Adrenal gland (tissue), 12 donors: ENCODE results near the gene SLC24A3. TPM values are rescaled to one million over a fixed set of nuclear protein-coding genes. Genes with fewer than 3 reads are reported as not detected.

Experiments
- DNase-seq, 7 donors: peaks; one replicate each; pipeline ENCODE4 v3.0.0-alpha.2; 2019 to 2020
- H3K27ac ChIP-seq, 5 donors: fragments of 200-600 bp; sonication (generic) in 4 of 5; 1 replicate in 3 of 5; 2 replicates in 2 of 5; pipeline versions ENCODE4 v1.5.1 to v1.8.0; 2016 to 2020; ENCODE audit warnings: mild to moderate bottlenecking in 1 of 5
- H3K27me3 ChIP-seq: fragments of 200-600 bp; 2 replicates; pipeline ENCODE4 v1.8.0; 2021
- H3K36me3 ChIP-seq, 2 donors: fragments of 200-600 bp; replicated peaks in 1 of 2; 1 replicate in 1 of 2; 2 replicates in 1 of 2; pipeline versions ENCODE4 v1.5.1 to v1.8.0; 2018 to 2022
- H3K4me1 ChIP-seq, 2 donors: fragments of 200-600 bp; replicated peaks in 1 of 2; 1 replicate in 1 of 2; 2 replicates in 1 of 2; pipeline versions ENCODE4 v1.5.1 to v1.8.0; 2018 to 2021
- H3K4me3 ChIP-seq, 4 donors: fragments of 200-600 bp; sonication (generic) in 3 of 4; one replicate each; pipeline ENCODE4 v1.5.1; 2016 to 2018
- H3K9me3 ChIP-seq, 3 donors: fragments of 200-600 bp; sonication (generic) in 1 of 3; replicated peaks in 1 of 3; 1 replicate in 2 of 3; 2 replicates in 1 of 3; pipeline versions ENCODE4 v1.5.1 to v1.8.0; 2016 to 2021
- POLR2A ChIP-seq, 2 donors: fragments of 450-650 bp; IDR thresholded peaks; one replicate each; pipeline ENCODE4 v1.6.1; 2017; ENCODE audit warnings: antibody characterized with exemption in 2 of 2, mild to moderate bottlenecking in 2 of 2, moderate library complexity in 1 of 2
- WGBS, 4 donors: extraction: QIAGEN DNeasy Blood & Tissue Kit in 2 of 4; methylation state at CpG; one replicate each; pipeline versions ENCODE4 v1.1.5 to v1.1.7; 2013 to 2017; 5-methylcytosine and 5-hydroxymethylcytosine counted together
- intact Hi-C, 2 donors: fragments of 100-400 bp; cut with DNase I; formaldehyde crosslinking; loops; one replicate each; pipeline versions ENCODE4 v1.14.1 to v1.15.0; 2022 to 2023
- polyA plus RNA-seq, 3 donors: library from polyadenylated mRNA; stranded (reverse); fragments of 200-250 nt in 2 of 3; fragments of 350-450 nt in 1 of 3; fragmentation: Illumina TruSeq in 1 of 3; extraction: RNeasy Lipid Tissue Mini Kit (QIAGEN cat#74804) in 1 of 3; gene quantifications; one replicate each; pipeline ENCODE4 v1.2.3, GENCODE V29; 2013 to 2014
- total RNA-seq, 9 donors: library from RNA; depleted of rRNA in 4 of 9; stranded (reverse); fragments of >200 nt in 4 of 9; fragments of 120-200 nt in 1 of 9; fragmentation: NEBNext Ultra II Directional in 1 of 9; extraction: Animal tissue kit (Norgen Biotek cat#: 25700) in 1 of 9; gene quantifications; one replicate each; pipeline versions ENCODE4 v1.1.0 to v1.2.4, GENCODE V29; 2013 to 2023
- TF ChIP-seq, protein P1 (sequence below), 6 experiments: fragments of 450-650 bp in 4 of 6; fragments of 200-600 bp in 2 of 6; sonication (generic) in 1 of 6; IDR thresholded peaks; 1 replicate in 5 of 6; 2 replicates in 1 of 6; pipeline versions ENCODE4 v1.5.1 to v1.8.0; 2016 to 2021; ENCODE audit warnings: antibody characterized with exemption in 6 of 6, mild to moderate bottlenecking in 2 of 6, moderate library complexity in 1 of 6
- donor health status: healthy with polysubstance abuse.
- donor health status: Bipolar disorder and iron deficiency.
- donor health status: DM: yes; HTN: yes; CAD: no.
- donor health status: DM: no; HTN: no; CAD: no.
- donor health status: DM: no; HTN: no; CAD: no.
- donor health status: DM: yes; HTN: yes; CAD: no.

The SLC24A3 gene
- total and polyA plus RNA-seq, 12 donors = 0.89 to 44.4 (median 2.7) TPM

DNA sequence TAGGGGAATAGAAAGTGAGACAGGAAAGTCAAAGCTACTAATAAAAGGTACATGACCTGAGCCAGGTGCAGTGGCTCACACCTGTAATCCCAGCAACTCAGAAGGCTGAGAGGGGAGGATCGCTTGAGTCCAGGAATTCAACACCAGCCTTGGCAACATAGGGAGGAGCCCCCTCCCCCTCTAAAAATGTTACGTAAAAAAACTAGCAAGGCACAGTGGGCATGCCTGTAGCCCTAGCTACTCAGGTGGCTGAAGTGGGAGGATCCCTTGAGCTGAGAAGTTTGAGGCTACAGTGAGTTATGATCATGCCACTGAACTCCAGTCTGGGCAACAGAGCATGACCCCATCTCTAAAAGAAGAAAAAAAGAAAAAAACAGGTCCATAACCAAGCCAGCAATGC, 359.6 kb downstream of the SLC24A3 start:
- intact Hi-C loops = no loop called here
- DNase-seq = no peak
- no peak overlapping the region for H3K4me3 ChIP-seq
- no peaks in the 10 kb centered on the region for H3K27me3 ChIP-seq
- no peaks in the 10 kb centered on the region for H3K36me3 ChIP-seq
- H3K4me1 ChIP-seq = no peaks in the 10 kb centered on the region
- H3K9me3 ChIP-seq = no peaks in the 10 kb centered on the region
- 82 to 92% (median 90%) methylated on average over 2 of the region's 2 CpGs for WGBS, 4 donors
- TF ChIP-seq POLR2A (IDR thresholded peaks at IDR 0.05) = no peak
- TF ChIP-seq, protein P1, sequence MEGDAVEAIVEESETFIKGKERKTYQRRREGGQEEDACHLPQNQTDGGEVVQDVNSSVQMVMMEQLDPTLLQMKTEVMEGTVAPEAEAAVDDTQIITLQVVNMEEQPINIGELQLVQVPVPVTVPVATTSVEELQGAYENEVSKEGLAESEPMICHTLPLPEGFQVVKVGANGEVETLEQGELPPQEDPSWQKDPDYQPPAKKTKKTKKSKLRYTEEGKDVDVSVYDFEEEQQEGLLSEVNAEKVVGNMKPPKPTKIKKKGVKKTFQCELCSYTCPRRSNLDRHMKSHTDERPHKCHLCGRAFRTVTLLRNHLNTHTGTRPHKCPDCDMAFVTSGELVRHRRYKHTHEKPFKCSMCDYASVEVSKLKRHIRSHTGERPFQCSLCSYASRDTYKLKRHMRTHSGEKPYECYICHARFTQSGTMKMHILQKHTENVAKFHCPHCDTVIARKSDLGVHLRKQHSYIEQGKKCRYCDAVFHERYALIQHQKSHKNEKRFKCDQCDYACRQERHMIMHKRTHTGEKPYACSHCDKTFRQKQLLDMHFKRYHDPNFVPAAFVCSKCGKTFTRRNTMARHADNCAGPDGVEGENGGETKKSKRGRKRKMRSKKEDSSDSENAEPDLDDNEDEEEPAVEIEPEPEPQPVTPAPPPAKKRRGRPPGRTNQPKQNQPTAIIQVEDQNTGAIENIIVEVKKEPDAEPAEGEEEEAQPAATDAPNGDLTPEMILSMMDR (IDR thresholded peaks at IDR 0.05) = no peak
- no peak overlapping the region for H3K27ac ChIP-seq

DNA sequence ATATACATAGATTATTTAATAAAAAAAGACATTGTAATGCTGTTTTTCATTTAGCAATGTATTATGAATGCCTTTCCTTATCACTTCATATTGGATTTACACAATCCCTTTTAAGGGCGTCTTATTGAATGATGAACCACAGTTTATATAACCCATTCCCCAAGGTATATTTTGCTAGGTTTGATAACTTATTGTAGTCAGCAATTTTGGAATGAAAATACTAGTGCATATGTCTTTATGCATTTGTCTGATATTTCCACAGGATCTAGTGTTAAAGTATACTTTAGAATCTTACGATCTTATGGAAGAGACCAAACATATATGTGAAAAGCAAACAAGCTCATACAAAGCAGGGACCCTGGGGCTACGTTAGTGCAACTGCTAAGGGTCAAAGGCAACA, 365.2 kb downstream of the SLC24A3 start:
- intact Hi-C loops = no loop called here
- WGBS, 4 donors = 82 to 91% (median 87%) methylated on average over 3 of the region's 3 CpGs
- DNase-seq = no peak
- Histone ChIP-seq H3K4me1 (no peaks in the 10 kb centered on the region), H3K27me3 (no peaks in the 10 kb centered on the region), H3K9me3 (no peaks in the 10 kb centered on the region), H3K27ac (no peak overlapping the region), H3K4me3 (no peak overlapping the region), H3K36me3 (no peaks in the 10 kb centered on the region)
- TF ChIP-seq POLR2A (IDR thresholded peaks at IDR 0.05) = no peak
- TF ChIP-seq, protein P1 (IDR thresholded peaks at IDR 0.05) = no peak

DNA sequence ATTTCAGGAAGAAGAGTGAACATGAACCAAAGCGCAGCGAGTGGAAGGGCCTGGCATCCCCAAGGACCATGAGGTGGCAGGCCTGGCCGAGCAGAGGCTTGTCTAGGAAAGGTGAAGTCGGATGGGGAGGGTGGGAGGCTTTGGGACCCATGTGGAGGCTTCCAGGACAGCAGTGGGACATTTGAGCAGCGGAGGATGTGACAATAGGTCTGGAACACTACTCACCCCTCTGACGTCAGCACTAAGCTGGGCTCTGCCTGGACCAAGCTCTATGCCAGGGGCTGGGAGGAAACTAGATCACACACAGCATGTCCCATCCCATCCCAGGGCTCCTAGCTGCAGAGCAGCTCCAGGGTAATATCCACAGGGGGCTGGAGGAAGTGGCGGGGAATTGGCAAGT, 370.3 kb downstream of the SLC24A3 start:
- H3K9me3 ChIP-seq = no peaks in the 10 kb centered on the region
- TF ChIP-seq, protein P1 (IDR thresholded peaks at IDR 0.05) = no peak
- no peak for TF ChIP-seq POLR2A (IDR thresholded peaks at IDR 0.05)
- no peaks in the 10 kb centered on the region for H3K27me3 ChIP-seq
- intact Hi-C loops = loop anchor here (2.0 to 10.0 kb wide), 3 partner anchors 375 to 678 kb away; no protein-coding TSS in a partner anchor
- 74 to 85% (median 83%) methylated on average over 7 of the region's 7 CpGs for WGBS, 4 donors
- DNase-seq = no peak
- H3K27ac ChIP-seq = no peak overlapping the region
- H3K36me3 ChIP-seq = no peaks in the 10 kb centered on the region
- H3K4me1 ChIP-seq = no peaks in the 10 kb centered on the region
- H3K4me3 ChIP-seq = no peak overlapping the region

DNA sequence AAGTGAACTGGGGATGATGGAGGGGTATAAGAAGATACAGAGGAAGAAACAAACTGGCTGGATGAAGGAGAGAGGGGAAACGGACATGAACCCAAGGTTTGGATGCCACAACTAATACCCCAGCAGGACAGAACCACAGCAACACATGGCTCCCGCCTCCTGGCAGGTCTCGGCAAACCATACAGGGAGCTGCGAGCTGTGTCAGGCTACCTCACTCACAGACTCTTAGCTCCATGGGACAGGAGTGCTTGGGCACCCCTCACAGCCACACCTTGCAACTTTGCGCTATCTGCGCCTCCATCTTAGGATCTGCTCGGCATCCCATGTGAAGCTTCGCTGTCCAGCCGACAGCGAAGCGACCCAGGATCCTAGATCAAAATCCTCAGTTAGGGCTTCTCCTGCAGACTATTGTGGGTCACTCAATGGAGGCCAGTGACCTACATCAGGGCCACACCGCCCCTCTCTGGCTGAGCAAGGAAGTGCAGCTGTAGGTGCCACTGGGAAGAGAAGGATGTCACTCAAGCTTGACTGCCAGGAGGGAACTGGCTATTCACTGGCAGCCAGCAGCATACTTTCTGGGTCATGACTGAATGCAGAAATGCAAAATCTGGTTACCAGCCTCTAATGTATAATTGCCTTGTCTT, 371.2 kb downstream of the SLC24A3 start:
- peak; percentile 62 to 88 (median 78) for DNase-seq
- intact Hi-C loops = loop anchor here (2.0 to 10.0 kb wide), 3 partner anchors 376 to 679 kb away; no protein-coding TSS in a partner anchor

More for the DNA sequence above, 371.2 kb downstream of the SLC24A3 start:
- Histone ChIP-seq H3K36me3 (no peaks in the 10 kb centered on the region), H3K27ac (no peak overlapping the region), H3K4me3 (no peak overlapping the region), H3K9me3 (no peaks in the 10 kb centered on the region), H3K27me3 (no peaks in the 10 kb centered on the region), H3K4me1 (no peaks in the 10 kb centered on the region)
- 34 to 67% (median 54%) methylated on average over 6 to 12 of the region's 12 CpGs for WGBS, 4 donors
- TF ChIP-seq, protein P1 (IDR thresholded peaks at IDR 0.05) = peak; percentile 85 to 92 (median 88)
- no peak for TF ChIP-seq POLR2A (IDR thresholded peaks at IDR 0.05)
